Testis (tissue), 2 donors: Measurements from ENCODE around the gene AKAP6.

Experiments
- POLR2A ChIP-seq: fragments of 450-650 bp; IDR thresholded peaks from one replicate; pipeline ENCODE4 v1.6.1; 2017; ENCODE audit warnings: antibody characterized with exemption, mild to moderate bottlenecking, moderate library complexity
- TF ChIP-seq, protein P1 (sequence below), 3 experiments: fragments of 450-650 bp in 2 of 3; fragments of 200-600 bp in 1 of 3; sonication (generic) in 1 of 3; IDR thresholded peaks; one replicate each; pipeline ENCODE4 v1.5.1; 2016 to 2019; ENCODE audit warnings: antibody characterized with exemption in 3 of 3, mild to moderate bottlenecking in 2 of 3, moderate library complexity in 1 of 3

DNA sequence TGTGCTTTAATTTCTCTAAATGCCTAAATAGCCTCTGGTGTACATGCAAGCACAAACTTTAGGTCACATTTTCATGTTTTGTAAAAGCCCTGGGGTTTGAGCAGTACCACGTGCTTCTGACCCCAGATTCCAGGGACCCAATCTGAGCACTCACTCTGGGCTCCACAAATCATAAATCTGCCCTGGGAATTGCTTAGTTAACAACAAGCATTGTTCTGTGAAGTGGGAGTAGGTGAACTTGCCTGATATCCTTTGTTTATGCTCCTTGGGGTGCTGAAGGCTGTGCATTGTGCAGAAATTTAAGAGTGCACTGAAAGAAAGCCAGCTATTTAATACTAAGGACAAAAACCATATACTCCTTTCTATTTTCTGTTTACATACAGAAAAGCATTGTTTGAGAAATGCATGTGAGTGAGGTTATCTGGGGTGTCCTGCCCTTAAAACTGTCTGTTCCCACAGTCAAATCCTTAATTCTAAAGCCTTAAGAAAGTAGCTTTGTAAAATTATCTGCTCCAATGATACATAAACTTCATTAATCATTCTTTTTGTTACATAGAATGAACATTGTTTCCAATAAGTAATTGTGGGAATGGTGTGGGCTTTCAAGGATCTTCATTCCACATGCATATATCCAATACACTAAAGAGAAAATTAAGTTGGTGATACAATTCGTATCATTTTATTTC lies 351.0 kb downstream of the AKAP6 start:
- TF ChIP-seq, protein P1, sequence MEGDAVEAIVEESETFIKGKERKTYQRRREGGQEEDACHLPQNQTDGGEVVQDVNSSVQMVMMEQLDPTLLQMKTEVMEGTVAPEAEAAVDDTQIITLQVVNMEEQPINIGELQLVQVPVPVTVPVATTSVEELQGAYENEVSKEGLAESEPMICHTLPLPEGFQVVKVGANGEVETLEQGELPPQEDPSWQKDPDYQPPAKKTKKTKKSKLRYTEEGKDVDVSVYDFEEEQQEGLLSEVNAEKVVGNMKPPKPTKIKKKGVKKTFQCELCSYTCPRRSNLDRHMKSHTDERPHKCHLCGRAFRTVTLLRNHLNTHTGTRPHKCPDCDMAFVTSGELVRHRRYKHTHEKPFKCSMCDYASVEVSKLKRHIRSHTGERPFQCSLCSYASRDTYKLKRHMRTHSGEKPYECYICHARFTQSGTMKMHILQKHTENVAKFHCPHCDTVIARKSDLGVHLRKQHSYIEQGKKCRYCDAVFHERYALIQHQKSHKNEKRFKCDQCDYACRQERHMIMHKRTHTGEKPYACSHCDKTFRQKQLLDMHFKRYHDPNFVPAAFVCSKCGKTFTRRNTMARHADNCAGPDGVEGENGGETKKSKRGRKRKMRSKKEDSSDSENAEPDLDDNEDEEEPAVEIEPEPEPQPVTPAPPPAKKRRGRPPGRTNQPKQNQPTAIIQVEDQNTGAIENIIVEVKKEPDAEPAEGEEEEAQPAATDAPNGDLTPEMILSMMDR (IDR thresholded peaks at IDR 0.05), result no peak
- no peak for TF ChIP-seq POLR2A
